Measurements from ENCODE around the gene CTNNBIP1. TPM values are rescaled to one million over a fixed set of nuclear protein-coding genes. Genes with fewer than 3 reads are reported as not detected.
"Not testable (repeated sequence)": the region's sequence is repeated elsewhere in the genome, so short reads cannot be mapped to it uniquely, and the experiment has no call there.

The CTNNBIP1 gene
- polyA plus RNA-seq, 1 of the 3 experiments (the other 2 are of a cell fraction), result 57.6 TPM

GRCh38 chr1:9808459-9808858, 101.6 kb downstream of the CTNNBIP1 start (continued):
- TF ChIP-seq REST (IDR thresholded peaks at IDR 0.05; ENCODE audit: low read depth, low read length), result no peak
- TF ChIP-seq TCF12 (IDR thresholded peaks at IDR 0.05), result no peak
- no peak for TF ChIP-seq JUND (IDR thresholded peaks at IDR 0.05)
- TF ChIP-seq GABPA (IDR thresholded peaks at IDR 0.05; ENCODE audit: low read depth), result no peak

GRCh38 chr1:9807541-9807940, 102.5 kb downstream of the CTNNBIP1 start:
- ChIA-PET CTCF (interaction anchor here (1.0 kb wide), 1 partner anchor 23 kb away, joined by 3 read pairs; no protein-coding TSS in a partner anchor), POLR2A (no interaction called here)
- no peak overlapping the region for H3K4me3 ChIP-seq (ENCODE audit: low read depth in 2 of 2, low read length in 1 of 2)
- no peak for DNase-seq
- TF ChIP-seq RCOR1 (IDR thresholded peaks at IDR 0.05; ENCODE audit: low read length) (no peak), MEF2A (IDR thresholded peaks at IDR 0.05; ENCODE audit: borderline replicate concordance, low read depth) (no peak), RFX5 (IDR thresholded peaks at IDR 0.05; ENCODE audit: low read length) (no peak)
- peaks cover 85% of the 10 kb centered on the region for H3K79me2 ChIP-seq (ENCODE audit: insufficient read depth)
- H2AFZ ChIP-seq (ENCODE audit: low read depth), result no peak overlapping the region
- no peaks in the 10 kb centered on the region for H3K27me3 ChIP-seq (ENCODE audit: insufficient read depth)
- no peak overlapping the region for H3K9ac ChIP-seq
- H3K9me3 ChIP-seq, result no peaks in the 10 kb centered on the region
- peaks cover 0 to 4% of the 10 kb centered on the region in 2 experiments; a peak in 2 of 4 replicates for H3K4me1 ChIP-seq (ENCODE audit: control insufficient read depth in 1 of 2, insufficient read depth in 2 of 2, low read depth in 1 of 2, low read length in 1 of 2)
- no peak overlapping the region for H3K4me2 ChIP-seq
- 95% methylated on average over 11 of the region's 12 CpGs for WGBS (ENCODE audit: low lambda C conversion rate)
- H3K36me3 ChIP-seq (replicated peaks in 1 of 2; ENCODE audit: control insufficient read depth in 1 of 2, insufficient read depth in 2 of 2, low read length in 1 of 2), result no peaks in the 10 kb centered on the region
- H4K20me1 ChIP-seq (ENCODE audit: insufficient read depth), result peaks cover 34% of the 10 kb centered on the region
- no peaks in the 10 kb centered on the region for H3K9me2 ChIP-seq
- H3K27ac ChIP-seq (ENCODE audit: low read depth in 2 of 2, low read length in 1 of 2), result no peak overlapping the region
- H3F3A ChIP-seq (replicated peaks; ENCODE audit: insufficient read depth), result peaks cover 3% of the 10 kb centered on the region

- H3K4me3 ChIP-seq (ENCODE audit: low read depth in 2 of 2, low read length in 1 of 2); H3K9me2 ChIP-seq; CTCF ChIA-PET; H3F3A ChIP-seq (replicated peaks; ENCODE audit: insufficient read depth); H3K4me1 ChIP-seq (ENCODE audit: control insufficient read depth in 1 of 2, insufficient read depth in 2 of 2, low read depth in 1 of 2, low read length in 1 of 2); H3K27ac ChIP-seq (ENCODE audit: low read depth in 2 of 2, low read length in 1 of 2); POLR2A ChIA-PET; H3K27me3 ChIP-seq (ENCODE audit: insufficient read depth); H3K9me3 ChIP-seq; H2AFZ ChIP-seq (ENCODE audit: low read depth); DNase-seq; H3K36me3 ChIP-seq (replicated peaks in 1 of 2; ENCODE audit: control insufficient read depth in 1 of 2, insufficient read depth in 2 of 2, low read length in 1 of 2); H3K9ac ChIP-seq; H3K4me2 ChIP-seq: not testable (repeated sequence)
- peaks cover 80% of the 10 kb centered on the region for H3K79me2 ChIP-seq (ENCODE audit: insufficient read depth)
- peaks cover 32% of the 10 kb centered on the region for H4K20me1 ChIP-seq (ENCODE audit: insufficient read depth)
- 93% methylated on average over 5 of the region's 5 CpGs for WGBS (ENCODE audit: low lambda C conversion rate)
Observed at GRCh38 chr1:9805972-9806371, 104.1 kb downstream of the CTNNBIP1 start.

Data from SK-N-SH (cell line).